ENCODE measurements around the gene PRDX2.

Gene PRDX2

GRCh38 chr19:12752056-12752781, 49.4 kb downstream of the PRDX2 start:
- no peak for DNase-seq (ENCODE audit: low spot score)

GRCh38 chr19:12751635-12752034, 50.0 kb downstream of the PRDX2 start, which contains the start of gene BEST2:
Gene BEST2 (plus strand): TSS chr19:12751791. CDS start chr19:12752593, 802 bp downstream.
- DNase-seq (ENCODE audit: low spot score) = no peak

- no peak for DNase-seq (ENCODE audit: low spot score)
Observed at GRCh38 chr19:12750851-12751250, 50.7 kb downstream of the PRDX2 start.

DNA sequence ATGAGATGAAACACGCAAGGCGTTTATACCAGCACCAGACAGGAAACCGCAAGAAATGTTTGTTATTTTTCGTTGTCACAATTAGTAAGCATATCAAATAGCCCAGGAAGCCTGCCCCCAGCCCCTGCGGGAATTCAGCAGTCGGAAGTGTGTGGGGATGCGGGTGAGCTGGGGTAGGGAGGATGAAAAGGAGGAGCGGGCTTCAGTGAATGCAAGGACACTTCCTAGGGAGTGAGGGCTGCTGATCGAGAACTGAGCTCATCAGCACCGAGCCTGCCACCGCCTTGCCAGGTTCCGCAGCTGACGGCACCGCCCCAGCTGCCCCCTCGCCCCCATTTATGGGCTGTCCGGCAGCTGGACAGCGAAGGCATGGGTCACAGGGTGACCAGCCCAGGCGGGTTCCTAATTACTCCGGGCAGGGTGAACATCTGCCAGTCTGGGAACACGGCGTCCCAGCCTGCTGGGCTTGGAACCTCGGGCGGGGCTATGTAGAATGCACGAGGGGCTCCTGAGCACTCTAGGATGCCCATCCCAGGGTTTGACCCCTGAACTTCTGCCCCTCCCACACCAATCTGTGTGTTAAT, 51.6 kb downstream of the PRDX2 start:
- no peak for DNase-seq (ENCODE audit: low spot score)

DNA sequence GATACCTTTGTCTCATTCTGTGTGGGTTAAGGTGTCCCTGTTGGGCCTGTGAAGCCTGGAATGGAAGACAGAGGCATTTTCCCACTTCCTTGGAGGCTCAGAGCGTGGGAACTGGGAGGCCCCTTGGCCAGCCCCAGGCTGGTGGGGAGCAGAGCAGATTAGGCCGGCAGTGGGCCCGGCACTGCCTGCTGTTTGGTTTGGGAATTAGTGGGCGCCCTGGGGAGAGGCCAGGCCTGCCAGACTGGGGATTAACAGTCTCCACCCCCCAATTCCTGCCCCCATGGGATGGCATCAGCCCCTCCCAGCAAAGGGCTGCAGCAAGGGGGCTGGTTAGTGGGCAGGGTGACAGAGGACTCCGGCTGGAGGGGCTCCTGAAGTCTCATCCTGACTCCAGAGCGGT, 53.1 kb downstream of the PRDX2 start:
- no peak for DNase-seq (ENCODE audit: low spot score)
